ENCODE measurements around the gene SHROOM3. TPM values are rescaled to one million over a fixed set of nuclear protein-coding genes. Genes with fewer than 3 reads are reported as not detected.

The SHROOM3 gene
- total RNA-seq, 1 donor from 2014 or later: 66.6 TPM

DNA sequence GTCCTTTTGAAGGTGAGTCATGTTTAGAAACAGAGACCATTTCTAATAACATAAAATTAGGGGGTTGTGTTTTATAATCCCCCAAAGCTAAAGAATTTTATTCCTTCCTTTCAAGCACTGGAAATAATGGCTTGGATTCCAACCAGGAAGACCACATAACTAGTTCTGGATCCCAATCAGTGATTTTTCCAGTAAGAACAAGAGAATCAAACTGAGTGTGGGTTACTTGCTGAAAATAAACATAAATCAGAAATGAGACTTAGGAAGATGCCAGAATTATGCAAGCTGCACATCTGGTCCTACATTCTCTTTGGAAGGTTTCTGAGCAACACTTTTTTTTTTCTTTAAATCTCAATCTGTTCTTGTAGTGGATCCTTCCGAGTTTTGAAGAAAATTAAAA, 386.6 kb downstream of the SHROOM3 start:
- no peak for DNase-seq (ENCODE audit: low read depth)

DNA sequence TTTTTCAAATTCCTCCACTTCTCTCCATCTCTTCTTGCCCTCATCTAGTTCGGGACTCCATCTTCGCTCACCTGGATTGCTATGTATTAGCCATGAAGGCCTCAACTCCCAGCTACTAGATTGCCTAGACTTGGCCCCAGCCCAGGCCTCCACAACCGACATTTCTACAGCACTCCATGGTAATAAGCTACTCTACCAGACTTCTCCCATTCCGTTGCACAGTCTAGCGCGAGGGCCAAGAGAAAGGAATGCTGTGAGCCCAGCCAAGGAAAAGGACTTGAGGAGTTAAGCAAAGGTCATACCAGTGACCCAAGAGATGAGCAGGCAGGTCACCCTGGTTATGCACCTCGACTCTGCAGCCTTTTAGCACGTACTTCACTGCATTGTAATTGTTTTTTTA, 387.3 kb downstream of the SHROOM3 start:
- DNase-seq (ENCODE audit: low read depth): no peak

DNA sequence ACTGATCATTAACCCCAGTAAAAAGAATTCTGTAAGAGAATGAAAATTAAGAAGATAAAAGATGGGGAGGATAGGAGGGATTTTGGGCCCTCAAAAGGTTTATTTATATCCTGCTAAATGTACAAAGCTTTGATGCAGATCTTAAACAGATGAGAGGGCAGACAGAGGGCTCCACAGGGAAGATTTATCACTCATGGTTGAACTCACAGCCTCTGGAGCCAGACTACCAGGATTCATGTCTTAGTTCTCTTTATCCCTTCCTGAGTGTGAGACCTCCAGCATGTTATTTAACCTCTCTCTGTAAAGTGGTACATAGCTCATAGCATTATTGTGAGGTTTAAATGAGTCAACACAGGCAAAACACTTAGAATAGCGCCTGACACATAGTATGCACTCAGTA, 388.5 kb downstream of the SHROOM3 start:
- DNase-seq (ENCODE audit: low read depth): no peak

DNA sequence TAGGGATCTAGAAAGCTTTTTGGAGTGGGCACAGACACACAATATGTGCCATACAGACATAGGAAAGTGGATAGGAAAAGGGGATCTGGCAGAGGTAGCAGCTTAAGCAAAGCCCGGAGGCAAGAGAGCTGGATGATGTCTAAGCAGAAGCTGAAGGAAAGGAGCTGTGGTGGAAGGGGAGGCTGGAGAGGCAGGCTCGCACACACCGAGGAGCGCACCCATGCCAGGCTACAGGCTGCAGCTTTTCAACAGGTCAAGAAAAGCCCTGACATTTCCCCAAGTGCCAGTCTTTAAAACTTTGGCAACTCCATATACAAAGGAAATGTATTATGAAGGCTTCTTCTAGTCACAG, 395.6 kb downstream of the SHROOM3 start:
- DNase-seq (ENCODE audit: low read depth): no peak

DNA sequence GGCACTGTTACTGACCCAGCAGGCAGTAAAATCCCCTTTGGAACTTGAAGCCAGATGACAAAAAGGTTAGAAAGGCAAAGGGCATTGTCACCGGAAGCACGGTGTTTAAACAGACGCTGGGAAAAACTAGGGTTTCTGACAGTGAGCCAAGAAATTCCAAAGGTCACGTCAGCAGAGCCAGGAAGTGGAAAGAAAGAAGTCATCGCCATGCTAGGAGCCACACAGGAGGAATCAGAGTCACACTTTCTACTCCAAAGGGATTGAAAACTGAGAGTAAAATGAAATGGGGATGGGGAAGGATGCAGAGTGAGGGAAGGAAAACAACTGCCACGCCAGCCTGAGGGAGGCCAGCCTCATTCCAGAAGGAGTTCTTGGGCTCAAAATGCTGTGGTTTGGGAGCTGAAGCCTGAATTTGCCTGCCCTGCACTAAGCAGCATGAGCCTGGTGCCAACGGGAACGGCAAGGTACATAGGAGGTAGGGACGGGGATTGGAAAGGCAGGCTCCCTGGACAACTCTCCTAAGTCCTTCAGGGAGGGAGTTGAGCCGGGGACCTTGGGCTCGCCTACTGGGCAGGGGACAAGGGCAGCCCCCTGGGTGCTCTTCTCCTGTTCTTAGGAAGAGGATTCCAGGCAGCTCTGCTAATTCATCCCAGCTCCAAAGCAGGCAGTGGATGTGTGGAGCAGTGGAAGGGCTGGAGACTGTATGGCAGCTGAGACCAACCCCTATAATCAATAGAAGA, 396.1 kb downstream of the SHROOM3 start:
- peak; percentile 96 for DNase-seq (ENCODE audit: low read depth)

DNA sequence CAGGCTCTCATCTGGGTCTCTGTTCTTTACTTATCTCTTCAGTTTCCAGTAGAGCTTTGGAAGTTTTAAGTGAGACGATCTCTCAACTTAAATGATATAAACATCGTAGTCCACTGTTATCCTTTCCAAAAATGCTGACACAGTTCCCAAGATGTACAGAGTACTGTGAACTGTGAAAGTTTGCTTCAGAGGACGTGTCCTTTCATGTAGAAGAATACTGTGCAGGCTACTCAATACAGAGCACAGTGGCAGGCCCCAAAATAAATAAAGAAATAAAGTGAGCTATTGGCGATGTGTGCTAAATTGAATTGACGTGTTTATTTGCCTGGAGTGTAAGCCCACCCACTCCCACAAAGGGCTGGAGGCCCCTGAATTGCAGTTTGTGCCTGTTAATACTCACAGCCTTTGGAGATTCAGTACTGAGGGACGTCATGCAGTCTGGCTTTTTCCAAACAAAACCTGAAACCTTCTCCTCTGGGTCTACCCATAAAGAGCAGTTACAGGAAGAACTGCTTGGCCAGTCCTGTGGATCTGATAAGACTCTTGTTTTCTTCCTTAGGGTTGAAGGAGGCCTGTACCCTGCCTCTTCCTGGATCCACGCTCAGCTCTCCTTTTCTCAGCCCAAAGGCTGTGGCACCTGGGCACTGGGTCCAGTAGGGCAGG, 396.8 kb downstream of the SHROOM3 start:
- peak; percentile 42 for DNase-seq (ENCODE audit: low read depth)

Other genes with a start within 250 kb of the SHROOM3 start
- 180 and 259 TPM in 2 replicates for gene SCARB2, start 221.4 kb upstream of the SHROOM3 start, total RNA-seq
- 1.0 and 5.7 TPM in 2 replicates for gene FAM47E, start 183.5 kb upstream of the SHROOM3 start, total RNA-seq
- gene STBD1, start 128.5 kb upstream of the SHROOM3 start, total RNA-seq: 10.6 and 11.6 TPM in 2 replicates
- gene CCDC158, start 14.1 kb upstream of the SHROOM3 start, total RNA-seq: 1.7 and 3.8 TPM in 2 replicates